Measurements from ENCODE around the gene HORMAD2.
"Not testable (repeated sequence)": the region's sequence is repeated elsewhere in the genome, so short reads cannot be mapped to it uniquely, and the experiment has no call there.

Gene HORMAD2

GRCh38 chr22:30097861-30098260, 17.6 kb downstream of the HORMAD2 start:
- no peak for DNase-seq (ENCODE audit: low read depth)
- no peak for TF ChIP-seq CTCF (IDR thresholded peaks at IDR 0.05; ENCODE audit: insufficient read depth, low read depth, low read length, missing control alignments)
- no peak overlapping the region for H3K4me3 ChIP-seq (ENCODE audit: low read depth, low read length)

GRCh38 chr22:30100770-30101169, 20.5 kb downstream of the HORMAD2 start:
- DNase-seq (ENCODE audit: low read depth); H3K4me3 ChIP-seq (ENCODE audit: low read depth, low read length): not testable (repeated sequence)

GRCh38 chr22:30104501-30105156, 24.4 kb downstream of the HORMAD2 start:
- TF ChIP-seq CTCF (IDR thresholded peaks at IDR 0.05; ENCODE audit: insufficient read depth, low read depth, low read length, missing control alignments) = no peak
- no peak overlapping the region for H3K4me3 ChIP-seq (ENCODE audit: low read depth, low read length)
- no peak for DNase-seq (ENCODE audit: low read depth)

GRCh38 chr22:30105483-30105882, 25.2 kb downstream of the HORMAD2 start:
- no peak overlapping the region for H3K4me3 ChIP-seq (ENCODE audit: low read depth, low read length)
- DNase-seq (ENCODE audit: low read depth) = no peak
- no peak for TF ChIP-seq CTCF (IDR thresholded peaks at IDR 0.05; ENCODE audit: insufficient read depth, low read depth, low read length, missing control alignments)

GRCh38 chr22:30113494-30113893, 33.2 kb downstream of the HORMAD2 start:
- TF ChIP-seq CTCF (IDR thresholded peaks at IDR 0.05; ENCODE audit: insufficient read depth, low read depth, low read length, missing control alignments) = no peak
- no peak overlapping the region for H3K4me3 ChIP-seq (ENCODE audit: low read depth, low read length)
- DNase-seq (ENCODE audit: low read depth) = no peak

GRCh38 chr22:30114361-30114760, 34.1 kb downstream of the HORMAD2 start:
- no peak overlapping the region for H3K4me3 ChIP-seq (ENCODE audit: low read depth, low read length)
- TF ChIP-seq CTCF (IDR thresholded peaks at IDR 0.05; ENCODE audit: insufficient read depth, low read depth, low read length, missing control alignments) = no peak
- DNase-seq (ENCODE audit: low read depth) = no peak

GRCh38 chr22:30115705-30116104, 35.4 kb downstream of the HORMAD2 start:
- no peak for TF ChIP-seq CTCF (IDR thresholded peaks at IDR 0.05; ENCODE audit: insufficient read depth, low read depth, low read length, missing control alignments)
- no peak for DNase-seq (ENCODE audit: low read depth)
- H3K4me3 ChIP-seq (ENCODE audit: low read depth, low read length) = no peak overlapping the region
